Stimulated activated naive CD8-positive, alpha-beta T cell treated with anti-CD3 and anti-CD28 coated beads, Interleukin-15, Interleukin-2, amounts not matched to agents 100 U/mL and 50 U/mL, for 24 hours (primary cell): Measurements from ENCODE around the gene SLC10A1.
"Not testable (repeated sequence)": the region's sequence is repeated elsewhere in the genome, so short reads cannot be mapped to it uniquely, and the experiment has no call there.

Experiments used
- ATAC-seq: fragments of 150-1000 bp; cut with Tn5 transposase; one replicate; pipeline ENCODE4 v1.10.0; 2021
- DNase-seq: peaks from one replicate; pipeline ENCODE4 v3.0.0; 2021

Gene SLC10A1

GRCh38 chr14:69769623-69770022 is 27.4 kb downstream of the SLC10A1 start:
- no peak for ATAC-seq
- no peak for DNase-seq

GRCh38 chr14:69768873-69769272 is 28.2 kb downstream of the SLC10A1 start:
- no peak for ATAC-seq
- DNase-seq = no peak

- DNase-seq = peak; percentile 95
- ATAC-seq = peak; percentile 79
Observed at GRCh38 chr14:69767369-69767999, 29.6 kb downstream of the SLC10A1 start.

- peak; percentile 95 for DNase-seq
Observed at GRCh38 chr14:69766984-69767368, 30.1 kb downstream of the SLC10A1 start, which contains the start of gene SRSF5. TSS of gene SRSF5 (plus strand) at chr14:69767142. CDS start at chr14:69768157, 1,015 bp downstream.

GRCh38 chr14:69763761-69764510 is 33.1 kb downstream of the SLC10A1 start:
- ATAC-seq (peak; percentile 24), DNase-seq (peak; percentile 37)

More at GRCh38 chr14:69766984-69767368, 30.1 kb downstream of the SLC10A1 start, which contains the start of gene SRSF5:
- peak; percentile 83 for ATAC-seq

- DNase-seq = no peak
- ATAC-seq = no peak
Observed at GRCh38 chr14:69760810-69761209, 36.2 kb downstream of the SLC10A1 start.

GRCh38 chr14:69756298-69756697 is 40.7 kb downstream of the SLC10A1 start:
- ATAC-seq = no peak
- DNase-seq = no peak

GRCh38 chr14:69755784-69756183 is 41.3 kb downstream of the SLC10A1 start:
- ATAC-seq (no peak), DNase-seq (no peak)

GRCh38 chr14:69755296-69755695 is 41.7 kb downstream of the SLC10A1 start:
- DNase-seq (no peak), ATAC-seq (peak; percentile 54)

GRCh38 chr14:69754487-69754886 is 42.6 kb downstream of the SLC10A1 start:
- ATAC-seq (no peak), DNase-seq (no peak)

GRCh38 chr14:69753860-69754259 is 43.2 kb downstream of the SLC10A1 start:
- ATAC-seq = no peak
- DNase-seq = no peak

- ATAC-seq = no peak
- no peak for DNase-seq
Observed at GRCh38 chr14:69752773-69753172, 44.3 kb downstream of the SLC10A1 start.

GRCh38 chr14:69750495-69750894 is 46.5 kb downstream of the SLC10A1 start:
- no peak for ATAC-seq
- DNase-seq = no peak

GRCh38 chr14:69749956-69750355 is 47.1 kb downstream of the SLC10A1 start:
- DNase-seq = no peak
- no peak for ATAC-seq

GRCh38 chr14:69741055-69741454 is 56.0 kb downstream of the SLC10A1 start:
- no peak for DNase-seq
- ATAC-seq = no peak

- not testable (repeated sequence) for DNase-seq, ATAC-seq
Observed at GRCh38 chr14:69736405-69736804, 60.6 kb downstream of the SLC10A1 start.

GRCh38 chr14:69731919-69732598 is 65.0 kb downstream of the SLC10A1 start:
- ATAC-seq = not testable (repeated sequence)

GRCh38 chr14:69727860-69728259 is 69.2 kb downstream of the SLC10A1 start:
- ATAC-seq = no peak
- DNase-seq = no peak

More at GRCh38 chr14:69731919-69732598, 65.0 kb downstream of the SLC10A1 start:
- not testable (repeated sequence) for DNase-seq

GRCh38 chr14:69726761-69727511 is 70.1 kb downstream of the SLC10A1 start:
- ATAC-seq (peak; percentile 89), DNase-seq (peak; percentile 88)
